Renal cortical epithelial cell (primary cell): ENCODE measurements around the gene TMEFF1. TPM values are rescaled to one million over a fixed set of nuclear protein-coding genes. Genes with fewer than 3 reads are reported as not detected.
A peak's percentile ranks its signal among the peaks of the same experiment; 100 is the strongest.

Experiments used
- DNase-seq: peaks from one replicate; pipeline ENCODE4 v3.0.0-alpha.2; 2011; ENCODE audit warnings: low read depth
- total RNA-seq: library from RNA; depleted of rRNA; stranded (reverse); fragments of >200 nt; gene quantifications from 2 replicates; pipeline ENCODE4 v1.2.3, GENCODE V29; 2014

Gene TMEFF1
- total RNA-seq, 1 donor from 2014 or later = 3.5 TPM

DNA sequence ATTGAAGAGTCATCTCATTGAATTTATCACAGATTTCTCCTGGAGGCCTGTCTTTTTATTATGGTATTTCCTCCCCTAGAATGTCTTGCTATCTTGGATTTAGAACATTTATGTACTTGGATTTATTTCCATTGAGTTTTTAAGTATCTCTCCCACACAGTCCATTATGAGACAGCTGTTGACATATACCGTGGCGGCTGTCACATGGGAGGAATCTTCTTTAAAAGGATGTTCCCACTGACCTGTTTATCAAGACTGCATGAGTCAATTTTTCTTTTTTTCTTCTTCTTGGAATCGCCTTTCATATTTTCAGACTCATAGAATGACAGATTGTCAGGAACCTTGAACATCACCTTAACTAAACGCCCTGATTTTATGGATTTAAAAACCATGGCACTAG lies 102.1 kb downstream of the TMEFF1 start:
- no peak for DNase-seq

DNA sequence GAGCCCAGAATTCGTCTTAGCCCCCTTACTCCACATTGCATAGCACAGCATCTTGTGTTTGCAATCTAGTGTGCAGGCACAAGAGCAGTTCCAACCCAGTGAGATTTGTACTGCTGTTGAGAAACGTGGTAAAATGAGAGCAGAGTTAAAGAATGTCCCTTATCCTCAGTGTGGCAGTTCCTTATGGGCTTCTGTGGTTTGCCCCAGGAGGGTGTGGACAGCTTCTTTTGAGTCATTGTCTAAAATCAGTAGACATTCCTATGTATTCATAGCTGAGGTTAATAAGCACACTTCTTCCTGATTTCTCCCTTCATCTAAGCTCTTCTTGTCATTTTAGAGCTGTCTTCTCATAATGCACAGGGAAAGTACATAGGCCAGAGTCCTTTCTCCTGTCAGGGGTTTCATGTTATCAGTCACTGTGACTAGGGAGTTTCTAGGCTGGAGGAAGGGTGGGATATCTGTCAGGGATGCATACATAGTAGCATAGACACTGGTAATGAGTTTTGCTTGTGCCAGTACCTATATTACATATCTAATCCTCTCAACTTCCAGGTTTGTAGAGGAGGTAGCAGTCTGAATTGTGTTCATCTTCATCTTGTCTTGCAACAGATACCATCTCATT lies 102.9 kb downstream of the TMEFF1 start:
- peak; percentile 71 for DNase-seq

- DNase-seq = no peak
These were observed 105.0 kb downstream of the TMEFF1 start, which contains the start of gene CAVIN4 for GRCh38 chr9:100577776-100578448. Gene CAVIN4, plus strand, starts transcription at chr9:100578079. Its CDS starts 65 bp downstream, at chr9:100578144.

- no peak for DNase-seq
These were observed 105.7 kb downstream of the TMEFF1 start for GRCh38 chr9:100578610-100579009.

DNA sequence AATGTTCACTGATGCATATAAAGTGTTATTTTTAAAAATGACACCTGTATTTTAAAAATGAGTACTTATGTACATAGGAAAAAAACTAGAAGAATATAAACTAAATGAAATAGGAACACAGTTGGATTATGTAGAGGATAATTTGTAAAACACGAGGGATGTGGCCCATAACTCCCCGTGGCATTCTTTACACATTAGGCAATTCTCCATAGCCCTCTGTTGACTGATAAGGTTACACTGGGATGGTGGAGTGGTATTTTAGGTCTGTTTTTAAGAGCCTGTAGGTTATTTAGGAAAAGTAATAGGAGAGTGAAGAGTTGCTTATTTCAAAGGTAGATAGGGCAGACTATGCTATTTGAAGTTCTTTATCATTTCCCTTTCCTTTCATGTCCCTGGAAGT lies 106.7 kb downstream of the TMEFF1 start:
- no peak for DNase-seq

DNA sequence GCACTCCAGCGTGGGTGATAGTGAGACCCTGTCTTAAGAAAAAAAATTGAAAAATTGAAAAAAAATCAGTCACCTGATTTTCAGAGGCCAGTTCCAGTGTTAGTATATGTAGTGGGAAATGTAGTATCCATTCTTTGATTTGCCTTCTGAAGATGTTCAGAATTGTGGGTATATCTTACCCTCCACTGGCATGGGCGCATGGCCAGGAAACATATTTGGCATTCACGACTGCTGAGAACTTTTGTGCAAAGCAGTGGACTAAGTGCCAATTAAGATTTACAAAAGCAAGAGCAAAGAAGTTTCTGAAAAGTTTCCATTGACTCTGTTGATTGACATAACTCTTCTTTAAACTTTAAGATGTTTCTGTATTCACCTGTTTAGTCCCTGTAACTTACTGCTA lies 107.3 kb downstream of the TMEFF1 start:
- DNase-seq = no peak

- no peak for DNase-seq
These were observed 108.1 kb downstream of the TMEFF1 start for GRCh38 chr9:100581081-100581480.

DNA sequence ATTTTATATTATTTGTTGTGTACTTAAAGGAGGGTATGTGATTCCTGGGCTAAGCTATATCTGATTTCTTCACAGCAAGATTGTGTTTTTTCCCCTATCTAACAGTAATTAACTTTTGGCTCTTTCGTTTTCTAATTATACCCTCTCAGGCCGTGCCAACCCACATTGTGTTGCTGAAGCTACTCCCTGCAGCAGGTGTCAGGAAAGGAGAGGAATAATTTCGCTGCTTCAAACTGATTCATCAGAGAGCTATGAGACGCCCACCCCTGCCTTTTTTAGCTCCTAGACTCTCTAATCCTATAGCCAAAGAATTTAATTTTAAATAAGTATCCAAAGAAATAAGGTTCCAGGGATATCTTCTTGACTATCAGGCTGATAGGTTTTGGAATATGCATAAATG lies 108.7 kb downstream of the TMEFF1 start:
- no peak for DNase-seq

- DNase-seq = no peak
These were observed 110.3 kb downstream of the TMEFF1 start for GRCh38 chr9:100583014-100583802.

DNA sequence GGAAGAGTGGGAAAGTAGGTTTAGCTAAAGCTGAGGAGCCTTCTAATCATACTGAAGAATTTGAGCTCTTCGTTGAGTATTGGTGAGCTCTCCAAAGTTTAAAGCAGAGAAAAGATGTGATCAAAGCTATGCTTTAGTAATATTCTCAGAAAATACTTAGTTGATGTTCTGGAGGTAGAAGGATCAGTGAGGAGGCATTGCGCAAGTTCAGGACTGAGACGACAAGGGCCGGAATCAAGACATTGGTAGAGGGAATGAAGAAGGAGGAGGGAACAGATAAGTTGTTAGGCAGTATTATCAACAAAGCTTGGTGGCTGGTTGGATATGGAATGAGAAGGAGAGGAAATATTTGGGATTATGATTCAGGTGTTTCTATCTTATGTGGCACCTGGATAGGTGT lies 112.0 kb downstream of the TMEFF1 start:
- DNase-seq = no peak

DNA sequence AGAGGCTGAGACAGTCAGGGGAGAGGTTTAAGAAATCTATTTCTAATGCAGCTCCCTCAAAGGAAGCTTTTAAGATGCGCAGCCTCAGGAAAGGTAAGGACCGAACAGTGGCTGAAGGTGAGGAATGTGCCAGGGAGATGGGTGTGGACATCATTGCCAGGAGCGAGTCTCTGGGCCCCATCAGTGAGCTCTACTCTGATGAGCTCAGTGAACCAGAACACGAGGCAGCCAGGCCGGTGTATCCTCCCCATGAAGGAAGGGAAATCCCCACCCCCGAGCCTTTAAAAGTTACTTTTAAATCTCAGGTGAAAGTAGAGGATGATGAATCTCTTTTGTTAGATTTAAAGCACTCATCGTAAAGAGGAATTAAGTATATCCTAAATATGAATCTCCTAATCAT lies 113.1 kb downstream of the TMEFF1 start:
- peak; percentile 13 for DNase-seq

GRCh38 chr9:100587375-100587774 lies 114.4 kb downstream of the TMEFF1 start:
- DNase-seq = peak; percentile 22

- DNase-seq = peak; percentile 61
These were observed 116.6 kb downstream of the TMEFF1 start for GRCh38 chr9:100589582-100589981.

- no peak for DNase-seq
These were observed 117.5 kb downstream of the TMEFF1 start for GRCh38 chr9:100590481-100590880.

- no peak for DNase-seq
These were observed 118.2 kb downstream of the TMEFF1 start for GRCh38 chr9:100591139-100591538.

GRCh38 chr9:100591639-100592412 lies 118.9 kb downstream of the TMEFF1 start:
- no peak for DNase-seq

DNA sequence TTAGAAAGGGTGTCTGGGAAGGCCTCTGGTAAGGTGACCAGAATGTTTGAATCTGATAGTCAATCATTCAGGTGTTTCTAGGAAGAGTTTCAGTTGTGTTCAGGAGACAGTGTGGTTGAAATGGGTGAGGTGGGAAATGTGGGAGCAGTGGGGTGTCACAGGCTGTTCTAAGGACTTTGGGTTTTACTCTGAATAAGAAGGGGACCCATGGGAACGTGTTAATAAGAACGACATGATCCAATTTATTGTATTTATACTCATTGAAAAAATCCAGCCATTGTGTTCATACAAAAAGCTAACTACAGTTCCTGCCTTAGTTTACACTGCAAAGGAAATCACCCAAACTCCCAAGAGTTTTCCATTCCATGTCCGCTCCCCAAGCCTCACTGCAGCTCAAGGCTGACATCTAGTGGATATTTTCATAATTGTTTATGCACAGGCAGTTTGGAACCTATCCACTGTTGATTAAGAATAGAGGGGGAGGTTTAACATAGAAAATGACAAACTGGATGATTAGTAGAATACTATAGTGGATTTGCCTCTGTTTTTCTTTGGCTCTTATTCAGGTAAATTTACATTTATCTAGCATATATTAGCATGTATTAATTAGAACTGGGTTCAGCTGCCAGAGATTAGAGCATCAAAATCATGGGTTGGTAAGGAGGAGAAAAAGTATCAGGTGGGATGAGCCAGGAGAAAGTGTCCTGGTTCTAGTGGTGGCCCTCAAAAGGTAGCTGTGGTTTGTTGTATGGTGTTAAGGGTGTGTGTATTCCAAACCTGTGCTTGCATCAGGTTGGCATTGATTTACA lies 122.6 kb downstream of the TMEFF1 start:
- DNase-seq = peak; percentile 55

- no peak for DNase-seq
These were observed 124.3 kb downstream of the TMEFF1 start for GRCh38 chr9:100597236-100597635.

- peak; percentile 52 for DNase-seq
These were observed 125.7 kb downstream of the TMEFF1 start for GRCh38 chr9:100598641-100599145.

DNA sequence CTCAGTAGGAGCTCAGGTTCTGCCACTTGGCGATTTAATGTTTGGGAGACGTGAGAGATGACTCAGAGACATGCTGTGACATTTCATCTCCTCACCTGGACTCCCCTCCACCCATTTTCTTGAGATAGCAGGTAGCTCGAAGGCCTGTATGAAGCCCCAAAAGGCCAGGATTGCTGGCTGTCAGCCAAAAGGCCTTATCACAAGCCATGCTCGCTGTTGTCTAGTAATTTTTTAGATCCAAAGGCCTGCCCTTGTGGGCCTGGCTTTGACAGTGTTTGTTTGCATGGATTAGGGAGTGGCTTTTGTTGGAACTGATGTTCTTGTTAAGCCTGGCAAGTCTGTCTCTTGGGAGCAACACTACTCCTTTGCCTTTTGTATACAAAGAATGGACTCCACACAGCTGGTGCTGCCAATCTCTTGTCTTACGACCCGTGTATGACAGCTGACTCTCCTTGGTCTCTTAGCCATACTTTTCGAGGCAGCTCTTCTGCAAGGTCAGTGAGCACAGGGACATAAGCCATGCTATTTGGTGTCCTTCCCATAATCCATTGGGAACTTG lies 127.7 kb downstream of the TMEFF1 start:
- DNase-seq = no peak

GRCh38 chr9:100601216-100601615 lies 128.3 kb downstream of the TMEFF1 start:
- peak; percentile 50 for DNase-seq
